NCI-H2171 treated with DMSO at 0.1 percent for 48 hours (cell line): ENCODE results near the gene PPP1R9B.

Experiments
- DNase-seq: peaks from one replicate; lab custom pipeline; 2025; lab: John Stamatoyannopoulos, UW

PPP1R9B gene

GRCh38 chr17:50150354-50151040 is at the start of gene PPP1R9B:
PPP1R9B (minus strand) TSS chr17:50150677; CDS start chr17:50150513, 164 bp downstream.
- DNase-seq, result no peak

- DNase-seq, result peak; percentile 91
These were observed 49.5 kb upstream of the PPP1R9B start for GRCh38 chr17:50199803-50200456.

GRCh38 chr17:50199211-50199802 is 48.8 kb upstream of the PPP1R9B start:
- no peak for DNase-seq

- DNase-seq, result peak; percentile 7
These were observed 47.7 kb upstream of the PPP1R9B start for GRCh38 chr17:50198026-50198669.

DNA sequence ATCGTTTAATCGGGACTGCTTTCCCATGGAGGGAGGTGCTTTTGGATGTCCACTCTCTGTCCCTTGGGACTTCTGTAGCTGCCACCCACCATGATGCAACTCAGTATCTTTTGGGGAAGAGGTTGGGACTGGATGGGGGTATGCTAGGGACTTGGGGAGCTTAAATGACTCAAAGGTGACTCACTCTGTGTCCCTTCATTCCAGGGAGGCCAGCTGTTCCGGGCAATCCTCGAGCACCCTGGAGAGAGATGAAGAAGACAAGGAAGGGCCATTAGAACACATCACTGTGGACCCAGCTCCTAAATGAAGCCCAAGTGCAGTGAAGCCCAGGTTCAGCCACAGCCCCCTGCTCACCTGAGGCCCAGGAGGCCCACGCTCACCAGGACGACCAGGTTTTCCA is 46.3 kb upstream of the PPP1R9B start:
- no peak for DNase-seq

- no peak for DNase-seq
These were observed 45.6 kb upstream of the PPP1R9B start for GRCh38 chr17:50196036-50196435.

DNA sequence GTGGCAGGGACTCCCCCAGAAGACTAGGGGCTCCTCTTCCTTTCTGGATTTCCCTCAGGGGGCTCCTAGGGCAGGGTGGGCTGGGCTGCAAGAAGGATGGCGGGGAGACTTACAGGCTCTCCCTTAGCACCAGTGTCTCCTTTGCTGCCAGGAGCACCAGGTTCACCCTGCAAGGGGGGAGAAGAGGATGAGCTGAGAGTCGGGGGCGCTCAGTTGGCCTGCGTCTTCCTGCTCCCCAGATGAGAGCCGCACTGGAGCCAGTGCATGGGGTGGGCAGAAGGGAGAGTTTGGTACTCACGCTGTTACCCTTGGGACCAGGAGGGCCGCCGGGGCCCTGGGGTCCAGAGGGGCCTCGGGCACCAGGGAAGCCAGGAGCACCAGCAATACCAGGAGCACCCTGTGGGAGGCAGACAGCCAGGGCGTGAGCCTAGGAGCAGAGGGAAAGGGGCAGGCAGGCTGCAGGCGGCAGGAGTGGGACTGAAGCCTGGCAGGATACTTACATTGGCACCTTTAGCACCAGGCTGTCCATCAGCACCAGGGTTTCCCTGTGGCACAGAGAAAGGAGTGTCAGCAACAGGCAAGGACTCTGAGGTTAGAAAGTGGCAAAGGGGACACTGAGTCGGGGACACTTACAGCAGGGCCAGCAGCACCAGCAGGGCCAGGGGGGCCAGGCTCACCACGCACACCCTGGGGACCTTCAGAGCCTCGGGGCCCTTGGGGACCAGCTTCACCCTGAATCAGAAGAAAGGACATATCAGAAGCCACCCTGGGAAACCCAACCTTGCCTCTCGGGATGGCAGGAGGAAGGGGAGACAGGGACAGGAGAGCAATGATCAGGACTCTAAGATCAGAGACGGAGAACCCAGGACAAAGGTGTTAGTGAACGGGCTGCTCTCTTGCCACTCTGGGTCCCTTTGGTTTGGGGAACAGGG is 44.7 kb upstream of the PPP1R9B start:
- DNase-seq, result no peak

- DNase-seq, result no peak
These were observed 43.9 kb upstream of the PPP1R9B start for GRCh38 chr17:50194140-50194933.

DNA sequence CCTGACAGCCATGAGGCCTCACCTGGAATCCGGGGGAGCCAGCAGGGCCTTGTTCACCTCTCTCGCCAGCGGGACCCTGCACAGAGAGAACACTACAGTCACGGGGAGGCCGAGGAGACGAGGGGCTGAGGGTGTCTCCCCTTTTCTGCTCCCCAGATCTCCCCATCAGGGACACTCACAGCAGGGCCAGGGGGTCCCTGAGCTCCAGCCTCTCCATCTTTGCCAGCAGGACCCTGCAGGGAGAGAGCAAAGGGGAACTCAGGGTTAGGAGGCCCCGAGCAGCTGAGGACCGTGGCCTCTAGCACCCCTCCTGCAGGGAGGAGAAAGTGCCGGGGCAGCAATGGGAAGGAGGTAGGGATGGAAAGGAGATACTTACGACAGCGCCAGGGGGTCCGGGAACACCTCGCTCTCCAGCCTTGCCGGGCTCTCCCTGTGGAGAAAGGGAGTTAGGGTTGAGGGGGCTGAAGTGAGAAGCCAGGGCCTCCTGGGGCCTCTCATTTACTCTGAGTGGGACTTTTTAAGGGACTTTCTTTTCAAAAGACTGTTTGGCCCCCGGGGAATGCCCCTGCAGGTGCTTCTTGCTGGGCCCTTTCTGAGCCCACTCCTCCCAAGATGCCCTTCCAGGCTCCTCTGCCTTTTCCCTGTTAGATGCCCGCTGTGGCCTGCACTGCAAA is 42.3 kb upstream of the PPP1R9B start:
- DNase-seq, result no peak

GRCh38 chr17:50192144-50192617 is 41.7 kb upstream of the PPP1R9B start:
- no peak for DNase-seq

- DNase-seq, result no peak
These were observed 41.1 kb upstream of the PPP1R9B start for GRCh38 chr17:50191359-50192143.

DNA sequence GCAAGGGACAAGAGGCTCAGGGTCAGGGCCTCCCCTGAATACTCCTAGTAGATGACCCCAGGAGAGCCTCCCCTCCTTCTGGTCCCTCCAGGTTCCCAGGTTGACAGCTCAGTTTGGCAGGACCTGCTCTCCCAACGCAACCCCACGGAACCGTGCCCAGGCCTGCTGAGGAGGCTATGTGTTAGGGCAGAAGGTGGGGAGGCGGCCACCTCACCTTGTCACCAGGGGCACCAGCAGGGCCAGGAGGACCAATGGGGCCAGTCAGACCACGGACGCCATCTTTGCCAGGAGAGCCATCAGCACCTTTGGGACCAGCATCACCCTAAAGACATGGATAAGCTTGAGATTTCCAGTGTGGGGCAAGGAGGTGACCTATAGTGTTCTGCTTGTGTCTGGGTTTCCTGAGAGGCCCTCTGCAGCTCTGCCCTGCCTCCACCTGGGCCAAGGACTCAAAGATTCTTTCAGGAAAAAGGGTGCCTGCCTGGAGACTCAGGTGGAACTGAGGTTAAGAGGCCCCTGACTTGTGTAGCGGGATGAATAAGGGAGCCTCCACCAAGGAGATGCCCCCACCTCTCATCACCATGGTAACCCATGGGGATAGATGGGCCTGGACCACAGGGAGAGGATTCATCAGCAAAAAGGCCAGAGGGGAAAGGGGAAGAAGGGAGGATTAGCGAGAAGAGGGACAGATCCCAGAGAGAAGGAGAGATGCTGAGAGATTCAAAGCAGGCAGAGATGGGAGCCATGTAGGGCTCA is 40.3 kb upstream of the PPP1R9B start:
- DNase-seq, result no peak

- no peak for DNase-seq
These were observed 39.8 kb upstream of the PPP1R9B start for GRCh38 chr17:50190293-50190602.

DNA sequence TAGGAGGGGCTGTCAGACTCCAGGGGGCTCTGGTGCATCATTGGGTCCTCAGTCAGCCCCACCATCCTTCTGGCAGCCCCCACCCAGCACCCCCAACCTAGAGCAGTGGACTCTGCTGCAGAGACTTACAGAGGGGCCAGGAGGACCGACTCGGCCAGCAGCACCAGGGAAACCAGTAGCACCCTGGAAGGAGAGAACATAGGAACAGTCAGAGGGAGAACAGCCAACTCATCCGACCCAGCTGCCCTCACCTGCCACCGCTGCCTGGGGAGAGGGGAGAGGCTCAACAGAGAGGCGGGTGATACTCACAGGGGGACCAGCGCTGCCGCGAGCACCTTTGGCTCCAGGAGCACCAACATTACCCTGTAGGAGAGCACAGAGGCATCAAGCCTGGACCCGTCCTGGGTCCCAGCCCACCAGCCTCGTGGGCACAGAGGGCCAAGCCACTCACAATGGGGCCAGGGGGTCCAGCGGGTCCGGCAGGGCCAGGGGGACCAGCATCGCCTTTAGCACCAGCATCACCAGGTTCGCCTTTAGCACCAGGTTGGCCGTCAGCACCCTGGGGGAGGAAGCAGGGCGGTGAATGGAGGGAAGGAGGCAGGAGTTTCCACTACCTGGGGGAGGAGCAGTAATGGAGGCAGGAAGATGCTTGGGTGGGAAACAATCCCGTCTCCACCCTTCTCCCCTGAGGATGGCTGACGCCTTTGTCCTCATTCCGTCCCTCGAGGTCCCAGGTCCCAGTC is 39.2 kb upstream of the PPP1R9B start:
- no peak for DNase-seq

DNA sequence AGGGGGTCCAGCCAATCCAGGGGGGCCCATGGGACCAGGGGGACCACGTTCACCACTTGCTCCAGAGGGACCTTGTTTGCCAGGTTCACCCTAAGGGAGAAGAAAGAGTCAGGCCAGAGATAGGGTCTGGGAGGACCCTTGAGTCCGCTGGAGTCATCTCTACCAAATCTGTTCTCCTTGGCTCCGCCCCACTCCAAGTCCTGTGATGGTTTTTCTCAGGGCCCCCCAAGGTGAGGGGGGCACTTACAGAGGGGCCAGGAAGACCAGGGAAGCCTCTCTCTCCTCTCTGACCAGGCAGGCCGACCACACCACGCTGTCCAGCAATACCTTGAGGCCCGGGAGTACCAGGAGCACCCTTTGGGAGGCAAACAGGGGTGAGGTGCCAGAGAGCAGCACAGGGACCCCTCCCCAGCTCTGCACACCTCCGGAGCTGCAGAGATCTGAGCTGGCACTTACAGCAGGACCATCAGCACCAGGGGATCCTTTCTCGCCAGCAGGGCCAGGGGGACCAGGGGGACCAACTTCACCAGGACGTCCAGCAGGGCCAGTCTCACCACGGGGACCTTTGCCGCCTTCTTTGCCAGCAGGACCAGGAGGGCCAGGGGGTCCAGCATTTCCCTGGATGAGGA is 38.6 kb upstream of the PPP1R9B start:
- no peak for DNase-seq

DNA sequence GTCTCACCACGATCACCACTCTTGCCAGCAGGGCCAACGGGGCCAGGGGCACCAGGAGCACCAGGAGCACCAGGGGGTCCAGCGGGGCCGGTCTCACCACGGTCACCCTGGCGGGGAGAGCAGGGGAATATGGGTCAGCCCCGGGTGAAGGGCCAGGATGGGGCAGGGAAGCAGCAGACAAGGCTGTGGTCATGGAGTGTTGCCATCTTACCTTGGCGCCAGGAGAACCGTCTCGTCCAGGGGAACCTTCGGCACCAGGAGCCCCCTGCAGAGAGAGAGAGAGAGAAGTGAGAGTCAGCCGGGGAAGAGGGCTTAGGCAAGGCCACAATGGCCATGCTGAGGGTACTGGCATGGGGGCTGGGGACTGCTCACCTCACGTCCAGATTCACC is 38.0 kb upstream of the PPP1R9B start:
- DNase-seq, result no peak

DNA sequence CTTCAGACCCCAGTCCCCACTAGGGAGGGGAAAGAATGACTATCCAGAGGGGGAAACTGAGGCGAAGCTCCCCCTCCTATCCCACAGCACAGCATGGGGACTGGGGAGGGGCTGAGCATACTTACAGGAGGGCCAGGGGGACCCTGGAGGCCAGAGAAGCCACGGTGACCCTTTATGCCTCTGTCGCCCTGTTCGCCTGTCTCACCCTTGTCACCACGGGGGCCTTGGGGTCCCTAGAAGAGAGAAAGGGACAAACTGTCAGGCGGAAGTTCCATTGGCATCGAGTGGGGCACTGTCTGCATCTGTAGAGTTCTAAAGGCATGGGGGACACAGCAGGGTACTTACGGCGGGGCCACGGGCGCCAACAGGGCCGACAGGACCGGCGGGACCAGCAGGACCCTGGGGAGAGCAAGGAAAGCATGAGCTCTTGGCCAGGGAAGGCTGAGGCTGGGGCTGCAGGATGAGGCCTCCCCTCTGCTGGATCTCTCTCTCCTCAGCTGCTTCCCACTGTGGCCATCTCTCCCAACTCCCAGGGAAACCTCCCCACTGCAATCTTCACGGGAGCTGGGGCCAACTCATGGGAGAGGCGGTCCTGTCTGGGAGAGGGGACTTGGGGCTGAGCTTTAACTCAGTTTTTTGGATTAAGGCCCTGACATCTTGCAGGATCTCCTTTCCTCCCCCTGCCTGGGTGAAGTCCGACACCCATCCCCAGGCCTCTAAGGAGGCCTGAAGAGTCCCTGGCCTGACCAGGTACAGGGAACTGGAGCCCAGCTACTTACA is 37.5 kb upstream of the PPP1R9B start:
- no peak for DNase-seq
